HEK293 (cell line): ENCODE data around the gene PTPMT1.

Source experiments
- CTCF ChIA-PET: fragments of 350-600 bp; formaldehyde crosslinking; extraction: SDS; loops from one replicate; lab custom pipeline; 2021; ENCODE audit warnings: antibody characterized with exemption; lab: Yijun Ruan, JAX
- POLR2A ChIA-PET: fragments of 300-600 bp; formaldehyde crosslinking; extraction: SDS; loops from one replicate; lab custom pipeline; 2020; ENCODE audit warnings: antibody characterized with exemption, inconsistent platforms; lab: Yijun Ruan, JAX
- H3K27ac ChIP-seq: fragments of 200-500 bp; sonication (Bioruptor generic); 2 replicates; pipeline ENCODE4 v1.5.1; 2014; ENCODE audit warnings: low read depth, low read length, control low read depth, inconsistent platforms; ENCODE audit errors: extremely low read depth
- H3K36me3 ChIP-seq, 2 experiments: fragments of 200-500 bp in 1 of 2; sonication (Bioruptor generic) in 1 of 2; 1 replicate in 1 of 2; 2 replicates in 1 of 2; pipeline ENCODE4 v1.5.1; 2014 to 2017; ENCODE audit warnings: inconsistent platforms in 2 of 2, low read length in 2 of 2; ENCODE audit not compliant: control insufficient read depth in 2 of 2, insufficient read depth in 1 of 2
- H3K4me1 ChIP-seq: fragments of 200-500 bp; sonication (Bioruptor generic); 2 replicates; pipeline ENCODE4 v1.5.1; 2014; ENCODE audit warnings: mild to moderate bottlenecking, low read length, inconsistent platforms; ENCODE audit not compliant: control insufficient read depth, insufficient read depth
- H3K4me3 ChIP-seq: 2 replicates; pipeline ENCODE4 v1.5.1; 2011; ENCODE audit warnings: low read depth, mild to moderate bottlenecking, control low read depth, low read length, moderate library complexity
- H3K9me3 ChIP-seq: fragments of 200-500 bp; sonication (Bioruptor generic); 2 replicates; pipeline ENCODE4 v1.5.1; 2014; ENCODE audit warnings: low read depth, low read length, inconsistent platforms; ENCODE audit not compliant: control insufficient read depth, insufficient read depth
- HIC1 ChIP-seq: fragments of 450-650 bp; formaldehyde crosslinking; IDR thresholded peaks from 2 replicates; pipeline ENCODE4 v1.5.1; 2016; ENCODE audit warnings: missing biosample characterization, missing genetic modification characterization
- HOXC10 ChIP-seq: sonication (generic); formaldehyde crosslinking; IDR thresholded peaks from 2 replicates; pipeline ENCODE4 v1.8.1; 2023; ENCODE audit warnings: mild to moderate bottlenecking, missing genetic modification reagents
- MYNN ChIP-seq: fragments of 450-650 bp; formaldehyde crosslinking; IDR thresholded peaks from 2 replicates; pipeline ENCODE4 v1.5.1; 2016; ENCODE audit warnings: missing biosample characterization, missing genetic modification characterization, borderline replicate concordance
- PRDM1 ChIP-seq: fragments of 450-650 bp; formaldehyde crosslinking; IDR thresholded peaks from 2 replicates; pipeline ENCODE4; 2016; ENCODE audit warnings: missing biosample characterization, missing genetic modification characterization
- PRDM10 ChIP-seq: fragments of 450-650 bp; formaldehyde crosslinking; IDR thresholded peaks from 2 replicates; pipeline ENCODE4 v1.5.1; 2016; ENCODE audit warnings: missing biosample characterization, missing genetic modification characterization
- PRDM2 ChIP-seq: fragments of 450-650 bp; formaldehyde crosslinking; IDR thresholded peaks from 2 replicates; pipeline ENCODE4 v1.5.1; 2016; ENCODE audit warnings: missing biosample characterization, missing genetic modification characterization, borderline replicate concordance
- REPIN1 ChIP-seq: fragments of 450-650 bp; formaldehyde crosslinking; IDR thresholded peaks from 2 replicates; pipeline ENCODE4 v1.5.1; 2017; ENCODE audit warnings: missing biosample characterization, missing genetic modification characterization, low read depth
- SCRT2 ChIP-seq: fragments of 450-650 bp; formaldehyde crosslinking; IDR thresholded peaks from 2 replicates; pipeline ENCODE4 v1.5.1; 2016; ENCODE audit warnings: missing biosample characterization, missing genetic modification characterization
- TCF7L2 ChIP-seq: IDR thresholded peaks from 2 replicates; pipeline ENCODE4 v1.6.1; 2011; ENCODE audit warnings: low read depth, mild to moderate bottlenecking, inconsistent platforms, low read length, moderate library complexity, borderline replicate concordance
- ZBTB10 ChIP-seq: fragments of 450-650 bp; formaldehyde crosslinking; IDR thresholded peaks from 2 replicates; pipeline ENCODE4 v1.5.1; 2016; ENCODE audit warnings: missing biosample characterization, missing genetic modification characterization
- ZBTB7A ChIP-seq: fragments of 450-650 bp; formaldehyde crosslinking; IDR thresholded peaks from 2 replicates; pipeline ENCODE4 v1.5.1; 2016; ENCODE audit warnings: low read depth, missing biosample characterization, missing genetic modification characterization
- ZFHX2 ChIP-seq: fragments of 450-650 bp; formaldehyde crosslinking; conservative IDR thresholded peaks from 2 replicates; pipeline ENCODE4 v1.5.1; 2016; ENCODE audit warnings: missing biosample characterization, missing genetic modification characterization
- ZFP41 ChIP-seq: fragments of 450-650 bp; formaldehyde crosslinking; IDR thresholded peaks from 2 replicates; pipeline ENCODE4 v1.5.1; 2016; ENCODE audit warnings: missing biosample characterization, missing genetic modification characterization, borderline replicate concordance
- ZNF24 ChIP-seq: fragments of 450-650 bp; formaldehyde crosslinking; IDR thresholded peaks from 2 replicates; pipeline ENCODE4 v1.5.1; 2016; ENCODE audit warnings: missing biosample characterization, missing genetic modification characterization
- ZNF404 ChIP-seq: fragments of 450-650 bp; formaldehyde crosslinking; IDR thresholded peaks from 2 replicates; pipeline ENCODE4 v1.5.1; 2017; ENCODE audit warnings: missing biosample characterization, missing genetic modification characterization
- ZNF416 ChIP-seq: fragments of 450-650 bp; formaldehyde crosslinking; IDR thresholded peaks from 2 replicates; pipeline ENCODE4 v1.5.1; 2016; ENCODE audit warnings: missing biosample characterization, missing genetic modification characterization
- ZNF555 ChIP-seq: fragments of 450-650 bp; formaldehyde crosslinking; conservative IDR thresholded peaks from 2 replicates; pipeline ENCODE4 v1.5.1; 2017; ENCODE audit warnings: missing biosample characterization, mild to moderate bottlenecking, missing genetic modification characterization, inconsistent platforms
- ZNF670 ChIP-seq: fragments of 450-650 bp; formaldehyde crosslinking; IDR thresholded peaks from 2 replicates; pipeline ENCODE4 v1.5.1; 2016; ENCODE audit warnings: missing biosample characterization, missing genetic modification characterization, low read depth
- ZNF677 ChIP-seq: fragments of 450-650 bp; IDR thresholded peaks from 2 replicates; pipeline ENCODE4 v1.5.0; 2018; ENCODE audit warnings: missing biosample characterization, mild to moderate bottlenecking, missing genetic modification characterization, moderate library complexity
- ZSCAN23 ChIP-seq: fragments of 450-650 bp; formaldehyde crosslinking; IDR thresholded peaks from 2 replicates; pipeline ENCODE4 v1.5.1; 2016; ENCODE audit warnings: missing biosample characterization, missing genetic modification characterization
- ZSCAN30 ChIP-seq: fragments of 450-650 bp; IDR thresholded peaks from 2 replicates; pipeline ENCODE4 v1.5.1; 2018; ENCODE audit warnings: missing biosample characterization, mild to moderate bottlenecking, missing genetic modification characterization, moderate library complexity

Gene PTPMT1

GRCh38 chr11:47539681-47540039 lies 25.7 kb upstream of the PTPMT1 start:
- Histone ChIP-seq H3K27ac (no peak overlapping the region), H3K4me3 (no peak overlapping the region), H3K9me3 (no peaks in the 10 kb centered on the region), H3K36me3 (peaks cover 0 to 4% of the 10 kb centered on the region in 2 experiments; a peak in 2 of 3 replicates), H3K4me1 (peaks cover 17% of the 10 kb centered on the region)
- CTCF ChIA-PET: interaction anchor here (0.6 to 1.3 kb wide), 6 partner anchors 10 to 172 kb away, joined by 3 to 6 read pairs (median 3); partner anchors contain the start of gene CELF1
- POLR2A ChIA-PET: interaction anchor here (0.9 to 1.6 kb wide), 4 partner anchors 12 to 55 kb away, joined by 3 to 6 read pairs (median 3); partner anchors contain the start of gene CELF1
- TF ChIP-seq ZFP41 (tag by site-specific recombination) (no peak), ZFHX2 (tag by site-specific recombination) (no peak), SCRT2 (tag by site-specific recombination) (peak; percentile 90), ZNF24 (no peak), ZBTB7A (tag by site-specific recombination) (no peak), TCF7L2 (no peak), ZNF677 (tag by site-specific recombination) (no peak), MYNN (tag by site-specific recombination) (no peak), ZNF670 (tag by site-specific recombination) (no peak), PRDM1 (tag by site-specific recombination) (0 out of 2 replicates have a peak, but pooled peaks have one; percentile 11), HIC1 (no peak), ZNF416 (tag by site-specific recombination) (no peak)
- TF ChIP-seq, all 188 proteins: peak for 2

GRCh38 chr11:47541070-47541469 lies 24.3 kb upstream of the PTPMT1 start:
- Histone ChIP-seq H3K4me3 (no peak overlapping the region), H3K27ac (no peak overlapping the region), H3K9me3 (no peaks in the 10 kb centered on the region), H3K36me3 (peaks cover 0 to 3% of the 10 kb centered on the region in 2 experiments; a peak in 2 of 3 replicates), H3K4me1 (peaks cover 12% of the 10 kb centered on the region)
- POLR2A ChIA-PET: interaction anchor here (1.6 kb wide), 1 partner anchor 11 kb away, joined by 6 read pairs; no protein-coding TSS in a partner anchor
- CTCF ChIA-PET: no interaction called here
- TF ChIP-seq PRDM2 (tag by site-specific recombination) (no peak), ZSCAN23 (tag by site-specific recombination) (no peak), REPIN1 (tag by site-specific recombination) (no peak), ZNF404 (tag by site-specific recombination) (no peak), ZBTB10 (no peak), HOXC10 (CRISPR knock-in tag) (no peak), ZSCAN30 (no peak), PRDM10 (tag by site-specific recombination) (no peak), ZNF555 (tag by site-specific recombination) (no peak)
